Measurements from ENCODE around the gene ZNF354B. TPM values are rescaled to one million over a fixed set of nuclear protein-coding genes. Genes with fewer than 3 reads are reported as not detected.
"Not testable (repeated sequence)": the region's sequence is repeated elsewhere in the genome, so short reads cannot be mapped to it uniquely, and the experiment has no call there.

The ZNF354B gene
- total RNA-seq, 4 donors from 2014 or later: 12.5 to 34.5 (median 14.9) TPM

DNA sequence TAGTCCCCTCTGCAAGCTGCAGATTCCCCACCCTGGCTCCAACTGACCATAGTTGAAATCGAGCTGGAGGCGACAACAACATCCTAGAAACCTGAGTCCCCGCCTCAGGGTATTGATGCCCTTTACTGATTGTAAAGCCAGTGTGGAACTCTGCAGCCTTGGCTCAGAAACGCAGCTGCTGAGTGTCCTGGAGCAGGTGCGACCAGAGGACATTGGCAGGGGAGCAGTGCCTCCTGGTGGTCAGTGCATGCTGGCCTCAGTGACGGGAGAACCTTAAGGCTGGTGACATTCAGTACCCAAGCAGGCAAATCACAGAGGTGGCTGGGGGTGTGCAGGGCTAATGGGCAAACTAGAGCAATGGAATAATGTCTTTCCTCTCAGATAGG, 20.4 kb upstream of the ZNF354B start:
- no peak for DNase-seq (ENCODE audit: low spot score in 2 of 2)
- Histone ChIP-seq H3K9me3 (no peaks in the 10 kb centered on the region), H3K4me3 (no peak overlapping the region), H3K27ac (no peak overlapping the region), H3K27me3 (peaks cover 4% of the 10 kb centered on the region), H3K4me1 (no peaks in the 10 kb centered on the region), H3K36me3 (no peaks in the 10 kb centered on the region)
- 0% methylated on average over 2 of the region's 6 CpGs for WGBS
- TF ChIP-seq EP300 (IDR thresholded peaks at IDR 0.05) (no peak), CTCF (IDR thresholded peaks at IDR 0.05) (peak; percentile 27 to 47), POLR2AphosphoS5 (IDR thresholded peaks at IDR 0.05) (no peak), POLR2A (IDR thresholded peaks at IDR 0.05) (no peak)

GRCh38 chr5:178840399-178840798, 19.4 kb upstream of the ZNF354B start:
- H3K27me3 ChIP-seq; H3K36me3 ChIP-seq; H3K4me3 ChIP-seq; H3K9me3 ChIP-seq; DNase-seq (ENCODE audit: low spot score in 2 of 2); H3K4me1 ChIP-seq; H3K27ac ChIP-seq: not testable (repeated sequence)
- 73% methylated on average over 7 of the region's 11 CpGs for WGBS

GRCh38 chr5:178849316-178849715, 10.4 kb upstream of the ZNF354B start:
- Histone ChIP-seq H3K4me3 (no peak overlapping the region), H3K36me3 (no peaks in the 10 kb centered on the region), H3K4me1 (no peaks in the 10 kb centered on the region), H3K27ac (no peak overlapping the region), H3K9me3 (no peaks in the 10 kb centered on the region), H3K27me3 (no peaks in the 10 kb centered on the region)
- no peak for TF ChIP-seq EP300 (IDR thresholded peaks at IDR 0.05)
- DNase-seq (ENCODE audit: low spot score in 2 of 2): no peak
- 67% methylated on average over 5 of the region's 5 CpGs for WGBS

GRCh38 chr5:178851951-178852350, 7.8 kb upstream of the ZNF354B start:
- Histone ChIP-seq H3K4me3 (no peak overlapping the region), H3K27me3 (no peaks in the 10 kb centered on the region), H3K4me1 (no peaks in the 10 kb centered on the region), H3K9me3 (no peaks in the 10 kb centered on the region), H3K36me3 (no peaks in the 10 kb centered on the region), H3K27ac (no peak overlapping the region)
- no peak for DNase-seq (ENCODE audit: low spot score in 2 of 2)
- 87% methylated on average over 3 of the region's 3 CpGs for WGBS
- TF ChIP-seq CTCF (IDR thresholded peaks at IDR 0.05) (no peak), POLR2AphosphoS5 (IDR thresholded peaks at IDR 0.05) (no peak), EP300 (IDR thresholded peaks at IDR 0.05) (no peak), POLR2A (IDR thresholded peaks at IDR 0.05) (no peak)

- no peak overlapping the region for H3K4me3 ChIP-seq
- no peaks in the 10 kb centered on the region for H3K36me3 ChIP-seq
- no peaks in the 10 kb centered on the region for H3K9me3 ChIP-seq
- DNase-seq (ENCODE audit: low spot score in 2 of 2): no peak
- TF ChIP-seq POLR2A (IDR thresholded peaks at IDR 0.05) (no peak), CTCF (IDR thresholded peaks at IDR 0.05) (no peak), POLR2AphosphoS5 (IDR thresholded peaks at IDR 0.05) (no peak), EP300 (IDR thresholded peaks at IDR 0.05) (no peak)
- 58% methylated on average over 5 of the region's 5 CpGs for WGBS
- peaks cover 2% of the 10 kb centered on the region for H3K4me1 ChIP-seq
- H3K27me3 ChIP-seq: no peaks in the 10 kb centered on the region
- no peak overlapping the region for H3K27ac ChIP-seq
These were observed 5.5 kb upstream of the ZNF354B start for GRCh38 chr5:178854284-178854683.

DNA sequence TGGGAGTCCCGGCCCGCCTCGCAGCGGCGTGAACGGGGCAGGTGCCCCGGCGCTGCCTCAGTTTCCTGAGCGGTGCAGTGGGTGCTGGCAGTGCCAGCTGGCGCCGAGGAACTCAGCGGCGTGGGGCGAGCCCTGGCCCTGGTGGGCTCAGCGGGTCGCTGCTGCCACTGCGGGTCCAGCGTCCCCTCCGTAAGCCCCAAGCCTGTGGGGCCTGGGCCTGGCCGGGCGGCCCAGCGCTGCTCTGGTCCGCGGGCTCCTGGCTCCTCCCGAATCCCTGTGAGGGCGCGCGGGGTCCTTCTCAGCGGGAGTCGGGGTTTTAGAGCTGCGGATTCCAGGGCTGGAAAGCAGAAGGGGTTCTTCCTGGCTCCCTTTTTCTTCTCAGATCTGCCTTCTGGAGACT, 862 bp downstream of the ZNF354B start:
- H3K36me3 ChIP-seq: peaks cover 10% of the 10 kb centered on the region
- not testable (repeated sequence) for DNase-seq (ENCODE audit: low spot score in 2 of 2); H3K9me3 ChIP-seq; H3K27me3 ChIP-seq
- H3K4me3 ChIP-seq: peak overlapping the region; percentile 82
- H3K4me1 ChIP-seq: peaks cover 21% of the 10 kb centered on the region
- no CpG with 5 or more reads among the region's 31 CpGs for WGBS
- H3K27ac ChIP-seq: peak overlapping the region; percentile 90

GRCh38 chr5:178861627-178862026, 1.9 kb downstream of the ZNF354B start:
- WGBS: 96% methylated on average over 8 of the region's 8 CpGs

More at GRCh38 chr5:178861627-178862026, 1.9 kb downstream of the ZNF354B start:
- no peak for TF ChIP-seq EP300 (IDR thresholded peaks at IDR 0.05)
- no peak for TF ChIP-seq CTCF (IDR thresholded peaks at IDR 0.05)
- TF ChIP-seq POLR2AphosphoS5 (IDR thresholded peaks at IDR 0.05): no peak
- TF ChIP-seq POLR2A (IDR thresholded peaks at IDR 0.05): no peak
- DNase-seq (ENCODE audit: low spot score in 2 of 2): no peak
- Histone ChIP-seq H3K9me3 (no peaks in the 10 kb centered on the region), H3K4me1 (peaks cover 21% of the 10 kb centered on the region), H3K27me3 (no peaks in the 10 kb centered on the region), H3K4me3 (no peak overlapping the region), H3K27ac (no peak overlapping the region), H3K36me3 (peaks cover 19% of the 10 kb centered on the region)
